ENCODE data around the gene ADAMTS7.
"Not testable (repeated sequence)": the region's sequence is repeated elsewhere in the genome, so short reads cannot be mapped to it uniquely, and the experiment has no call there.

The ADAMTS7 gene

GRCh38 chr15:78779975-78780374 lies 31.3 kb downstream of the ADAMTS7 start:
- DNase-seq (ENCODE audit: low read depth in 2 of 2) = not testable (repeated sequence)

GRCh38 chr15:78779176-78779785 lies 32.0 kb downstream of the ADAMTS7 start:
- not testable (repeated sequence) for DNase-seq (ENCODE audit: low read depth in 2 of 2)

- DNase-seq (ENCODE audit: low read depth in 2 of 2) = no peak
Observed at GRCh38 chr15:78778422-78778821, 32.8 kb downstream of the ADAMTS7 start.

GRCh38 chr15:78777953-78778345 lies 33.3 kb downstream of the ADAMTS7 start:
- DNase-seq (ENCODE audit: low read depth in 2 of 2) = not testable (repeated sequence)

- not testable (repeated sequence) for DNase-seq (ENCODE audit: low read depth in 2 of 2)
Observed at GRCh38 chr15:78777290-78777952, 33.8 kb downstream of the ADAMTS7 start.

- not testable (repeated sequence) for DNase-seq (ENCODE audit: low read depth in 2 of 2)
Observed at GRCh38 chr15:78776046-78776925, 35.0 kb downstream of the ADAMTS7 start.

GRCh38 chr15:78775472-78775871 lies 35.8 kb downstream of the ADAMTS7 start:
- no peak for DNase-seq (ENCODE audit: low read depth in 2 of 2)

- not testable (repeated sequence) for DNase-seq (ENCODE audit: low read depth in 2 of 2)
Observed at GRCh38 chr15:78774451-78774990, 36.7 kb downstream of the ADAMTS7 start.

- not testable (repeated sequence) for DNase-seq (ENCODE audit: low read depth in 2 of 2)
Observed at GRCh38 chr15:78773765-78774450, 37.4 kb downstream of the ADAMTS7 start.

- DNase-seq (ENCODE audit: low read depth in 2 of 2) = no peak
Observed at GRCh38 chr15:78772738-78773137, 38.5 kb downstream of the ADAMTS7 start.

GRCh38 chr15:78771436-78772000 lies 39.7 kb downstream of the ADAMTS7 start:
- not testable (repeated sequence) for DNase-seq (ENCODE audit: low read depth in 2 of 2)

GRCh38 chr15:78771020-78771419 lies 40.2 kb downstream of the ADAMTS7 start:
- not testable (repeated sequence) for DNase-seq (ENCODE audit: low read depth in 2 of 2)

GRCh38 chr15:78769473-78770225 lies 41.6 kb downstream of the ADAMTS7 start:
- DNase-seq (ENCODE audit: low read depth in 2 of 2) = not testable (repeated sequence)

GRCh38 chr15:78768531-78769408 lies 42.5 kb downstream of the ADAMTS7 start:
- no peak for DNase-seq (ENCODE audit: low read depth in 2 of 2)

- DNase-seq (ENCODE audit: low read depth in 2 of 2) = no peak
Observed at GRCh38 chr15:78768096-78768495, 43.2 kb downstream of the ADAMTS7 start.

- DNase-seq (ENCODE audit: low read depth in 2 of 2) = no peak
Observed at GRCh38 chr15:78767331-78767951, 43.8 kb downstream of the ADAMTS7 start.

GRCh38 chr15:78766641-78767071 lies 44.6 kb downstream of the ADAMTS7 start:
- not testable (repeated sequence) for DNase-seq (ENCODE audit: low read depth in 2 of 2)

- DNase-seq (ENCODE audit: low read depth in 2 of 2) = no peak
Observed at GRCh38 chr15:78766041-78766440, 45.2 kb downstream of the ADAMTS7 start.
